ENCODE data around the gene PCSK1. TPM values are rescaled to one million over a fixed set of nuclear protein-coding genes. Genes with fewer than 3 reads are reported as not detected.

PCSK1 gene
- total RNA-seq, 1 experiment from 2014 or later = not detected

DNA sequence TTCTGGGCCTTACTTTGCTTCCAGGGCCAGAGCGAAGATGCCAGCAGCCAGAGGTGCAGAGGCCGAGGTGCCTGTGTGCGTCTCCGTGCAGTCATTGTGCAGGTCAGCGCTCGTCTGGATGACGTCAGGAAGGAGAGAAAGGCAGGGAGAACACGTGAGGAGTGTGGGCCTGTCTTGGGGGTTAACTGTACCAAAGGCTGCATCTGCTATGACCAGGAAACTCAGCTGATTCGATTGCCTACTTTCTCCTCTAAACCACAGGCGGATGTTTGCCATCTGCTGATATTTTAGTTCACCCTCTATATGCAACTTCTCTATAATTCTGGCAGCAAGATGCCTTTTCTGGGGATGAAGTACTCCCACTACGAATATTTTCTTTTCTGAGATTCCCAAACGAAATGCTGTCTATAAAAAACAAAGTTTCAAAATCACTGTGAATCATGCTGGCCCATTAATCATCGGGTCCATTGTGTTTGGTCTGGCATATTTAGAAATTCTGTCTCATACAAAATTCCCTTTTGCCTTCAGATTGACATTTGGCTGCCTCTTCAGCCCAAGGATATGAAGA is 24.8 kb downstream of the PCSK1 start:
- in situ Hi-C loops (cut with HindIII; ENCODE audit: low pct_unique_long_range_greater_than_20kb, low sequenced_read_pairs) (no loop called here), intact Hi-C loops (cut with micrococcal nuclease; ENCODE audit: unreplicated experiment) (no loop called here)
- ATAC-seq (no peak), DNase-seq (ENCODE audit: low read depth, low spot score) (no peak)
- BruUV-seq (replicated peaks) = no TSS peak
- Histone ChIP-seq H3K4me1 (ENCODE audit: control insufficient read depth, insufficient read depth, low read length) (no peaks in the 10 kb centered on the region), H3K9me3 (ENCODE audit: control insufficient read depth, insufficient read depth, low read depth, low read length) (no peaks in the 10 kb centered on the region), H3K27me3 (ENCODE audit: control insufficient read depth, insufficient read depth, low read length) (peaks cover 8% of the 10 kb centered on the region; the same call in 1 of the 2 replicates), H3K4me3 (ENCODE audit: low read depth in 2 of 2, low read length in 2 of 2) (no peak overlapping the region), H3K36me3 (ENCODE audit: control insufficient read depth, insufficient read depth, low read length) (no peaks in the 10 kb centered on the region), H3K27ac (ENCODE audit: low read length) (no peak overlapping the region)
- CTCF ChIA-PET = no interaction called here
- POLR2A ChIA-PET = no interaction called here
- no peak for TF ChIP-seq POLR2AphosphoS5 (IDR thresholded peaks at IDR 0.05; ENCODE audit: low read depth, low read length)
- no peak for TF ChIP-seq TCF7L2 (IDR thresholded peaks at IDR 0.05; ENCODE audit: low read depth, low read length)
- no peak for TF ChIP-seq SIN3A (IDR thresholded peaks at IDR 0.05; ENCODE audit: borderline replicate concordance, insufficient read depth, low read depth, low read length)
- TF ChIP-seq, protein P1, sequence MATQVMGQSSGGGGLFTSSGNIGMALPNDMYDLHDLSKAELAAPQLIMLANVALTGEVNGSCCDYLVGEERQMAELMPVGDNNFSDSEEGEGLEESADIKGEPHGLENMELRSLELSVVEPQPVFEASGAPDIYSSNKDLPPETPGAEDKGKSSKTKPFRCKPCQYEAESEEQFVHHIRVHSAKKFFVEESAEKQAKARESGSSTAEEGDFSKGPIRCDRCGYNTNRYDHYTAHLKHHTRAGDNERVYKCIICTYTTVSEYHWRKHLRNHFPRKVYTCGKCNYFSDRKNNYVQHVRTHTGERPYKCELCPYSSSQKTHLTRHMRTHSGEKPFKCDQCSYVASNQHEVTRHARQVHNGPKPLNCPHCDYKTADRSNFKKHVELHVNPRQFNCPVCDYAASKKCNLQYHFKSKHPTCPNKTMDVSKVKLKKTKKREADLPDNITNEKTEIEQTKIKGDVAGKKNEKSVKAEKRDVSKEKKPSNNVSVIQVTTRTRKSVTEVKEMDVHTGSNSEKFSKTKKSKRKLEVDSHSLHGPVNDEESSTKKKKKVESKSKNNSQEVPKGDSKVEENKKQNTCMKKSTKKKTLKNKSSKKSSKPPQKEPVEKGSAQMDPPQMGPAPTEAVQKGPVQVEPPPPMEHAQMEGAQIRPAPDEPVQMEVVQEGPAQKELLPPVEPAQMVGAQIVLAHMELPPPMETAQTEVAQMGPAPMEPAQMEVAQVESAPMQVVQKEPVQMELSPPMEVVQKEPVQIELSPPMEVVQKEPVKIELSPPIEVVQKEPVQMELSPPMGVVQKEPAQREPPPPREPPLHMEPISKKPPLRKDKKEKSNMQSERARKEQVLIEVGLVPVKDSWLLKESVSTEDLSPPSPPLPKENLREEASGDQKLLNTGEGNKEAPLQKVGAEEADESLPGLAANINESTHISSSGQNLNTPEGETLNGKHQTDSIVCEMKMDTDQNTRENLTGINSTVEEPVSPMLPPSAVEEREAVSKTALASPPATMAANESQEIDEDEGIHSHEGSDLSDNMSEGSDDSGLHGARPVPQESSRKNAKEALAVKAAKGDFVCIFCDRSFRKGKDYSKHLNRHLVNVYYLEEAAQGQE (IDR thresholded peaks at IDR 0.05; ENCODE audit: insufficient read depth in 1 of 2, low read depth in 2 of 2, low read length in 1 of 2) = no peak
- TF ChIP-seq, protein P2, sequence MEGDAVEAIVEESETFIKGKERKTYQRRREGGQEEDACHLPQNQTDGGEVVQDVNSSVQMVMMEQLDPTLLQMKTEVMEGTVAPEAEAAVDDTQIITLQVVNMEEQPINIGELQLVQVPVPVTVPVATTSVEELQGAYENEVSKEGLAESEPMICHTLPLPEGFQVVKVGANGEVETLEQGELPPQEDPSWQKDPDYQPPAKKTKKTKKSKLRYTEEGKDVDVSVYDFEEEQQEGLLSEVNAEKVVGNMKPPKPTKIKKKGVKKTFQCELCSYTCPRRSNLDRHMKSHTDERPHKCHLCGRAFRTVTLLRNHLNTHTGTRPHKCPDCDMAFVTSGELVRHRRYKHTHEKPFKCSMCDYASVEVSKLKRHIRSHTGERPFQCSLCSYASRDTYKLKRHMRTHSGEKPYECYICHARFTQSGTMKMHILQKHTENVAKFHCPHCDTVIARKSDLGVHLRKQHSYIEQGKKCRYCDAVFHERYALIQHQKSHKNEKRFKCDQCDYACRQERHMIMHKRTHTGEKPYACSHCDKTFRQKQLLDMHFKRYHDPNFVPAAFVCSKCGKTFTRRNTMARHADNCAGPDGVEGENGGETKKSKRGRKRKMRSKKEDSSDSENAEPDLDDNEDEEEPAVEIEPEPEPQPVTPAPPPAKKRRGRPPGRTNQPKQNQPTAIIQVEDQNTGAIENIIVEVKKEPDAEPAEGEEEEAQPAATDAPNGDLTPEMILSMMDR (IDR thresholded peaks at IDR 0.05) = no peak

DNA sequence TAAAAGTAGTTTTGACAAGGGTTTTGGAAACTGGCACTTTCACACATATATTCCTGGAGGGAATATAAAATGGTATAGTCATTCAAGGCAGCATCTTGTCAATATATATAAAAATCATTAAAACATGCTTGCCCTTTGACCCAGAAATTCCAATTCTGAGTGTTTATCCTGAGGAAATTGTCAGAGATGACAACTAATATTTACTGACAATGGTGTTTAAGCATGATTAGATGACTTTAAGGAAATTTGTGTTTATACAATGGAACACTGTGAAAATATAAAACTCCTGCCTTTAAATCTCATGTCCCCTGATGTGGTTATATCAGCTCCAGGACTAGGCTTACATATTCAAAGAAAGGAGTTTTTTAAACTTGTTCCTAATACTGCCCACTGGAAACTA is 25.6 kb downstream of the PCSK1 start:
- TF ChIP-seq, protein P2 (IDR thresholded peaks at IDR 0.05) = no peak
- TF ChIP-seq POLR2AphosphoS5 (IDR thresholded peaks at IDR 0.05; ENCODE audit: low read depth, low read length) = no peak
- no peak for TF ChIP-seq SIN3A (IDR thresholded peaks at IDR 0.05; ENCODE audit: borderline replicate concordance, insufficient read depth, low read depth, low read length)
- TF ChIP-seq, protein P1 (IDR thresholded peaks at IDR 0.05; ENCODE audit: insufficient read depth in 1 of 2, low read depth in 2 of 2, low read length in 1 of 2) = no peak
- TF ChIP-seq TCF7L2 (IDR thresholded peaks at IDR 0.05; ENCODE audit: low read depth, low read length) = no peak
- Histone ChIP-seq H3K27ac (ENCODE audit: low read length) (no peak overlapping the region), H3K36me3 (ENCODE audit: control insufficient read depth, insufficient read depth, low read length) (no peaks in the 10 kb centered on the region), H3K4me1 (ENCODE audit: control insufficient read depth, insufficient read depth, low read length) (no peaks in the 10 kb centered on the region), H3K9me3 (ENCODE audit: control insufficient read depth, insufficient read depth, low read depth, low read length) (no peaks in the 10 kb centered on the region), H3K4me3 (ENCODE audit: low read depth in 2 of 2, low read length in 2 of 2) (no peak overlapping the region), H3K27me3 (ENCODE audit: control insufficient read depth, insufficient read depth, low read length) (peaks cover 8% of the 10 kb centered on the region; the same call in 1 of the 2 replicates)
- intact Hi-C loops (cut with micrococcal nuclease; ENCODE audit: unreplicated experiment) = no loop called here
- ATAC-seq = no peak
- no peak for DNase-seq (ENCODE audit: low read depth, low spot score)
- ChIA-PET CTCF (no interaction called here), POLR2A (no interaction called here)
- BruUV-seq (replicated peaks) = no TSS peak
- in situ Hi-C loops (cut with HindIII; ENCODE audit: low pct_unique_long_range_greater_than_20kb, low sequenced_read_pairs) = no loop called here

All from Panc1 (cell line).